Aorta (tissue), 5 donors: ENCODE measurements around the gene TMC5. TPM values are rescaled to one million over a fixed set of nuclear protein-coding genes. Genes with fewer than 3 reads are reported as not detected.

ENCODE experiments used
- ATAC-seq: fragments of 200-7000 bp; cut with Tn5 transposase; one replicate; pipeline ENCODE4 v1.9.1; 2022; ENCODE audit warnings: moderate library complexity; ENCODE audit not compliant: low FRiP score
- DNase-seq, 2 donors: peaks; one replicate each; pipeline ENCODE4 v3.0.0-alpha.2; 2020
- H3K27ac ChIP-seq, 2 donors: one replicate each; pipeline ENCODE4 v1.5.1; 2013; ENCODE audit warnings: low read length in 2 of 2, mild to moderate bottlenecking in 2 of 2, moderate library complexity in 2 of 2, control low read depth in 1 of 2, inconsistent platforms in 1 of 2, low read depth in 1 of 2
- H3K27me3 ChIP-seq, 2 donors: one replicate each; pipeline ENCODE4 v1.6.1; 2013; ENCODE audit warnings: control low read depth in 1 of 2, low read length in 1 of 2, mild to moderate bottlenecking in 1 of 2, moderate library complexity in 1 of 2; ENCODE audit not compliant: insufficient read depth in 2 of 2, control insufficient read depth in 1 of 2
- H3K36me3 ChIP-seq, 2 donors: one replicate each; pipeline ENCODE4 v1.6.1; 2013; ENCODE audit warnings: control low read depth in 1 of 2, low read length in 1 of 2, mild to moderate bottlenecking in 1 of 2; ENCODE audit not compliant: insufficient read depth in 2 of 2, control insufficient read depth in 1 of 2
- H3K4me1 ChIP-seq, 2 donors: one replicate each; pipeline ENCODE4 v1.6.1; 2013; ENCODE audit warnings: low read length in 2 of 2, control low read depth in 1 of 2, mild to moderate bottlenecking in 1 of 2, moderate library complexity in 1 of 2; ENCODE audit not compliant: insufficient read depth in 2 of 2, control insufficient read depth in 1 of 2
- H3K4me3 ChIP-seq, 2 donors: one replicate each; pipeline ENCODE4 v1.5.1; 2013; ENCODE audit warnings: low read length in 2 of 2, control low read depth in 1 of 2, mild to moderate bottlenecking in 1 of 2
- H3K9me3 ChIP-seq: one replicate; pipeline ENCODE4 v1.6.1; 2013; ENCODE audit warnings: mild to moderate bottlenecking, low read length; ENCODE audit not compliant: control insufficient read depth
- WGBS, 2 donors: extraction: QIAGEN DNeasy Blood & Tissue Kit; methylation state at CpG; one replicate each; pipeline ENCODE4 v1.1.7; 2013; 5-methylcytosine and 5-hydroxymethylcytosine counted together
- intact Hi-C, 2 donors: fragments of 100-400 bp; cut with DNase I; formaldehyde crosslinking; loops; one replicate each; pipeline versions ENCODE4 v1.14.2 to v1.15.0; 2022
- polyA plus RNA-seq, 2 donors: library from polyadenylated mRNA; stranded (reverse); fragments of 200-250 nt; gene quantifications; one replicate each; pipeline ENCODE4 v1.2.3, GENCODE V29; 2013
- total RNA-seq, 2 donors: library from RNA; stranded (reverse); fragmentation: NEBNext Ultra II Directional; extraction: Animal tissue kit (Norgen Biotek cat#: 25700); gene quantifications; one replicate each; pipeline ENCODE4 v1.2.1, GENCODE V29; 2021
- donor health status: healthy with polysubstance abuse.
- donor health status: Bipolar disorder and iron deficiency.
- donor health status: DM: no; HTN: no; CAD: no.
- donor health status: DM: no; HTN: no; CAD: no.
- donor health status: DM: yes; HTN: yes; CAD: no.

Gene TMC5
- total and polyA plus RNA-seq, 4 donors = 0.26 to 6.1 (median 0.27) TPM; not detected in 1

DNA sequence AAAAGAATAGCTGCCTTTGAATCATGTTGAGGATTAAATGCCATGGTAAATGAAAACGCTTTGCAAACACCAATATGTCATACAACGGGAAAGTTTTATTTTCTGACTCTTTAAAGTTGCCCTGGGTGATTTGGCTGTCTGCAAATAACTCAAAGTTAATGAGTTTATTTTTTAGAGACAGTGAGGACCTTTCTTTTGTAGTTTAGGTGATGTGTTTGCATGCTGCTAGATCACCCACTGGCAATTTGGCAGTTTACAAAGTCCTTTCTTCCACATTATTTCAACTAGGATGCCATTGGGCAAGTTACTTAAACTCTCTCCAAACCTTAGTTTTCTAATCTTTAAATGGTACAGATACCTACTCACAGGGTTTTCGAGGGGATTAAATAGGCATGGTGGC, 66.4 kb downstream of the TMC5 start:
- Histone ChIP-seq H3K4me3 (no peak overlapping the region), H3K27me3 (no peaks in the 10 kb centered on the region), H3K4me1 (no peaks in the 10 kb centered on the region), H3K27ac (no peak overlapping the region), H3K9me3 (no peaks in the 10 kb centered on the region), H3K36me3 (no peaks in the 10 kb centered on the region)
- 83 to 85% methylated on average over 3 of the region's 3 CpGs for WGBS, 2 donors
- no peak for ATAC-seq
- DNase-seq = no peak
- intact Hi-C loops = no loop called here

DNA sequence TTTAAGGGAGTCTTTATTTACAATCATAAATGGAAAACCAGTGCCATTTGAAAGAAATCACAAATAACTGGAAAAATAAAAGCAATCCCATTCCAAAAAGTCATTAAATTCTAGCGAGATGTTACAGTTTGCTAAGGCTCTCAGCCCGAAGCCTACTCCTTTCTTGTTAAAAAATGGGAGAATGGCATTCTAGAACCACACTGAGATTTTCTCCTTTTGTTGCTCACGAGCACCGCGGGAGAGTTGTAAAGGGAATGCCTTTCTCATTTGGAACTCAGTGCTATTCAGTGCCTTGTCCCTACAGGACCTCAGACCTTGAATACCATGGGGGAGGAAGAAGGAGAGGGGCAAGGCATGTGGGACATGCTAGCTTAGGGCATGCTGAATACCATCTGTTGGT, 67.9 kb downstream of the TMC5 start:
- no peaks in the 10 kb centered on the region for H3K36me3 ChIP-seq
- no peaks in the 10 kb centered on the region for H3K27me3 ChIP-seq
- intact Hi-C loops = no loop called here
- ATAC-seq = no peak
- no peaks in the 10 kb centered on the region for H3K9me3 ChIP-seq
- 83 to 85% methylated on average over 5 of the region's 5 CpGs for WGBS, 2 donors
- no peak overlapping the region for H3K4me3 ChIP-seq
- no peaks in the 10 kb centered on the region for H3K4me1 ChIP-seq
- no peak for DNase-seq
- no peak overlapping the region for H3K27ac ChIP-seq

DNA sequence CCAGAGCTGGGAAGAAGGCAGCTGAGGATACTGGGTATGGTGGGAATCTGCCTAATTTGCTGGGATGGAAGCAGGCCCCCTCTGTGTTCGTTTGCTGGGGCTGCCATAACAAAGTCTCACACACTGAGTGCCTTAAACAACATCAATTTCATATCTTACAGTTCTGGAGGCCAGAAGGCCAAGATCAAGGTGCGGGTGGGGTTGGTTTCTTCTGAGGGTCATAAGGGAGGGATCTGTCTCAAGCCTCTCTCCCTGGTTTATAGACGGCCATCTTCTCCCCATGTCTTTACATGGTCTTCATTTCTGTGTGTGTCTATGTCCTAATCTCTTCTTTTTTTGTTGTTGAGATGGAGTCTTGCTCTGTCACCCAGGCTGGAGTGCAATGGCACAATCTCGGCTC, 68.4 kb downstream of the TMC5 start:
- H3K27me3 ChIP-seq = no peaks in the 10 kb centered on the region
- H3K36me3 ChIP-seq = no peaks in the 10 kb centered on the region
- intact Hi-C loops = no loop called here
- 77 to 86% methylated on average over 4 of the region's 4 CpGs for WGBS, 2 donors
- H3K4me3 ChIP-seq = no peak overlapping the region
- no peak overlapping the region for H3K27ac ChIP-seq
- H3K4me1 ChIP-seq = no peaks in the 10 kb centered on the region
- ATAC-seq (no peak), DNase-seq (no peak)
- H3K9me3 ChIP-seq = no peaks in the 10 kb centered on the region

DNA sequence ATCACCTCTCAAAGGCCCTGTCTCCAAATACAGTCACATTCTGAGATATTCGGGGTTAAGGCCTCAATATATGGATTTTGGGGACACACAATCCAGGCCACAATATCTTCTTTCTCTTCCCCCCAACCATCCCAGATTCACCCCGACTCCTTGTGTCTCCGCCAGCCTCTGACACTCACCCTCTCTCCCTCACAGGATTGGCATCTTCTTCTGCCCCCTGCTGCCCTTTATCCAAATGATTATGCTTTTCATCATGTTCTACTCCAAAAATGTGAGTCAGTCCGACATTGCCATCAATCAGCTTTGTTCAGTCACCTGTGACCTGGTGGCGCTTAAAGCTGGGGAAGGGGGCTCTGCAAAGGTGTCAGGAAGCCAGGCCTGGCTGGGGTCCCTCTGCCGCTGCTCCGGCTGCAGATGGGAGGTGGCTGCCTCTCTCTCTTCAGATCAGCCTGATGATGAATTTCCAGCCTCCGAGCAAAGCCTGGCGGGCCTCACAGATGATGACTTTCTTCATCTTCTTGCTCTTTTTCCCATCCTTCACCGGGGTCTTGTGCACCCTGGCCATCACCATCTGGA, 69.2 kb downstream of the TMC5 start:
- Histone ChIP-seq H3K27ac (no peak overlapping the region), H3K4me1 (no peaks in the 10 kb centered on the region), H3K36me3 (no peaks in the 10 kb centered on the region), H3K27me3 (no peaks in the 10 kb centered on the region), H3K4me3 (no peak overlapping the region), H3K9me3 (no peaks in the 10 kb centered on the region)
- DNase-seq (no peak), ATAC-seq (no peak)
- WGBS, 2 donors = 84% methylated on average over 10 of the region's 10 CpGs
- intact Hi-C loops = no loop called here

DNA sequence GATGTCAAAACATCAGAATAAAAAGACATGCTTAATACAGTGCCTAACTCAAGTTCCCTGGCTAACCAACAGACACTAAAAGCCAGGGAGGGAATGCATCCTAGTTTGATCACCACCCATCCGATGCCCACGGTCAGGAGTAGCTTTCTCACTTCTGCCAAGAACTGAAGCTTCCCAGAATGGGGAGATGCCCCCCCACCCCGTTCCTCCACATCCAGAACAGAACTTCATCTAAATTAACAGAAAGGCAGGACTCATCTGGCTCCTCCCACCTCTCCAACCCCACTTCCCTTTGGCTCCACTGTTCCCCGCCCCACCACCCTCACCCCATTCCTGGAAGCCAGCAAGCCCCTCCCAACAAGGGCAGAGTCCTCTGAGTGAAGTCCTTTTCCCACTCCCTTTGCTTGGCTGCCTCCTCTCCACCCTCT, 70.5 kb downstream of the TMC5 start:
- Histone ChIP-seq H3K27me3 (no peaks in the 10 kb centered on the region), H3K27ac (no peak overlapping the region), H3K9me3 (no peaks in the 10 kb centered on the region), H3K4me1 (no peaks in the 10 kb centered on the region), H3K4me3 (no peak overlapping the region), H3K36me3 (no peaks in the 10 kb centered on the region)
- DNase-seq (peak in 1 of 2 donors; percentile 46), ATAC-seq (no peak)
- intact Hi-C loops = no loop called here
- WGBS, 2 donors = 47 to 51% methylated on average over 4 of the region's 4 CpGs

DNA sequence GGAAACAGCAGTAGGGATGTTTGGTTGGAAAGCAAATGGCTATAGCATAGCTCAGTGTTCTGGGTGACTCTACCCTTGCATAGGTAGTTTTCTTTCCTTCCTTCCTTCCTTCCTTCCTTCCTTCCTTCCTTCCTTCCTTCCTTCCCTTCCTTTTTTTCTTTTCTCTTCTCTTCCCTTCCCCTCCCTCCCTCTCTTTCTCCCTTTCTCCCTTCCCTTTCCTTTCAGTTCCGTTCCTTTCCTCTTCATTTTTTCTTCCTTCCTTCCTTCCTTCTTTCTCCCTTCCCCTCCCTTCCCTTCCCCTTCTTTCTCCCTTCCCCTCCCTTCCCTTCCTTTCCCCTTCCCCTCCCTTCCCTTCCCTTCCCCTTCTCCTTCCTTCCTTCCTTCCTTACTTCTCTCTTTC, 72.9 kb downstream of the TMC5 start:
- Histone ChIP-seq H3K27ac (no peak overlapping the region), H3K9me3 (no peaks in the 10 kb centered on the region), H3K27me3 (no peaks in the 10 kb centered on the region), H3K4me1 (no peaks in the 10 kb centered on the region), H3K36me3 (no peaks in the 10 kb centered on the region), H3K4me3 (no peak overlapping the region)
- WGBS, 2 donors = 84 to 88% methylated on average over 1 of the region's 1 CpG
- intact Hi-C loops = no loop called here
- ATAC-seq (no peak), DNase-seq (no peak)

DNA sequence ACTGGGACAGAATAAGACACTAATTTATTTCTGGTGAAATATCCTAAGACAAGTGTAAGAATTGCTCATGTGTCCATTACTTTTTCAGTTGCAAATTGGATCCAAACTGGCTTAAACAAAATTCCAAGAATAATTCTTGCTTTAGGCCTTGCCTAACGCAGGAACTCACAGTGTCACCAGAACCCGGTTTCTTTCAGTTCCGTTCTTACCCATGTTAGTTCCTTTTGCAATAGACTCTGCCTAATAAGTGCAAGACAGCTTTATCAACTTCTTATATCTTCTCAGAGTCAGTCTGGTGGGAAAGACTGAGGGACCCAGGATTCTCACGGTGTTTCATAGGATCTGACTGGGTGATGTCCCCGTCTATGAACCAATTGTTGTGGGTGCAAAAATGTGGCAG, 79.5 kb downstream of the TMC5 start:
- Histone ChIP-seq H3K27me3 (no peaks in the 10 kb centered on the region), H3K9me3 (no peaks in the 10 kb centered on the region), H3K4me3 (no peak overlapping the region), H3K4me1 (no peaks in the 10 kb centered on the region), H3K27ac (no peak overlapping the region), H3K36me3 (peaks cover 3 to 4% of the 10 kb centered on the region in 2 donors)
- ATAC-seq (no peak), DNase-seq (no peak)
- WGBS, 2 donors = 82 to 83% methylated on average over 5 of the region's 5 CpGs
- intact Hi-C loops = no loop called here

DNA sequence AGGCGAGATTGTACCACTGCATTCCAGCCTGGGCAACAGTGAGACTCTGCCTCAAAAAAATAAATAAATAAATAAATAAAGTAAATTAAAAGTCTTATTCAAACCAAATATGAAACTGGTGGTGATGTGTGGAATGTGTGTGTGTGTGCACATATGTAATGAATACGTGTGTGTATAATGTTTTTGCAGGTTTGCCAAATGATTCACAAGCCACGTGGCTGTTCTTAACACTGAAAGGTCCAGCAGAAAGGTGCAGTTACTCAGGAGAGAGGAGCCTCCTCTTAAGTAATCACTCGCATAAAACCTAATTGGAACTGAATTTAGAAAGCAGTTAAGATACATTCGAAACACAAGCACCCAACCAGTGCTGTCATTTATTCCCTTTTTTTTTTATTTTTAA, 81.3 kb downstream of the TMC5 start:
- Histone ChIP-seq H3K4me3 (no peak overlapping the region), H3K4me1 (no peaks in the 10 kb centered on the region), H3K36me3 (peaks cover 8 to 13% of the 10 kb centered on the region in 2 donors), H3K27ac (no peak overlapping the region), H3K27me3 (no peaks in the 10 kb centered on the region), H3K9me3 (no peaks in the 10 kb centered on the region)
- intact Hi-C loops = loop anchor here in 1 of 2 donors (2.0 kb wide), 1 partner anchor 412 kb away; no protein-coding TSS in a partner anchor
- 66 to 72% methylated on average over 5 of the region's 5 CpGs for WGBS, 2 donors
- no peak for DNase-seq
- ATAC-seq = no peak

DNA sequence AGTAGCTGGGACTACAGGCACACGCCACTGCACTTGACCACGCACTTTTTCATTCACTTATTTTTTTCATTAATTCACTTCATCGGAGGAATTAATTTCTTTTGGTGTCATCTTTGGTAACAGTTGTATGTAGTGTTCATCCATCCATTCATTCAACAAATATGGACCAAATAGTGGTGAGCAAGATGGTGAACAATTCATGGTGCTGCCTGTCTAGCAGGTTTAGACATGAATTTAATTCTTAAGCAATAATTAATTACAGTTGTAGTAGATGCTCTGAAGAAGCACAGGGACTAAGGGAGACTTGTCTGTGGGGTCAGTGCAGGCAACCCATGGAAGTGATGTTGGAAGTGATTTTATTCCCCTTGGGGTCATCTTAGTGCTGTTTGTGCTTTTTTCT, 81.8 kb downstream of the TMC5 start:
- intact Hi-C loops = loop anchor here in 1 of 2 donors (2.0 kb wide), 1 partner anchor 413 kb away; no protein-coding TSS in a partner anchor

More for the DNA sequence above, 81.8 kb downstream of the TMC5 start:
- Histone ChIP-seq H3K9me3 (no peaks in the 10 kb centered on the region), H3K27me3 (no peaks in the 10 kb centered on the region), H3K36me3 (peaks cover 8 to 13% of the 10 kb centered on the region in 2 donors), H3K4me3 (no peak overlapping the region), H3K4me1 (no peaks in the 10 kb centered on the region), H3K27ac (no peak overlapping the region)
- ATAC-seq = no peak
- no peak for DNase-seq
- 56 to 60% methylated on average over 3 of the region's 3 CpGs for WGBS, 2 donors
